Measurements from ENCODE around the gene SULT2B1.
"Not testable (repeated sequence)": the region's sequence is repeated elsewhere in the genome, so short reads cannot be mapped to it uniquely, and the experiment has no call there.

The SULT2B1 gene

GRCh38 chr19:48554385-48555091, 2.6 kb downstream of the SULT2B1 start:
- FAIRE-seq: no peak
- DNase-seq (ENCODE audit: extremely low spot score, insufficient read length, low read depth): no peak

- DNase-seq (ENCODE audit: extremely low spot score, insufficient read length, low read depth) (no peak), FAIRE-seq (no peak)
Measured at GRCh38 chr19:48556163-48556562, 4.2 kb downstream of the SULT2B1 start.

GRCh38 chr19:48556825-48557224, 4.9 kb downstream of the SULT2B1 start:
- FAIRE-seq: no peak
- no peak for DNase-seq (ENCODE audit: extremely low spot score, insufficient read length, low read depth)

- FAIRE-seq: no peak
- DNase-seq (ENCODE audit: extremely low spot score, insufficient read length, low read depth): no peak
Measured at GRCh38 chr19:48558018-48558684, 6.2 kb downstream of the SULT2B1 start.

- no peak for FAIRE-seq
- no peak for DNase-seq (ENCODE audit: extremely low spot score, insufficient read length, low read depth)
Measured at GRCh38 chr19:48560095-48560530, 8.1 kb downstream of the SULT2B1 start.

- FAIRE-seq: no peak
- no peak for DNase-seq (ENCODE audit: extremely low spot score, insufficient read length, low read depth)
Measured at GRCh38 chr19:48561412-48561811, 9.4 kb downstream of the SULT2B1 start.

GRCh38 chr19:48565090-48565489, 13.1 kb downstream of the SULT2B1 start:
- FAIRE-seq (no peak), DNase-seq (ENCODE audit: extremely low spot score, insufficient read length, low read depth) (no peak)

- FAIRE-seq (no peak), DNase-seq (ENCODE audit: extremely low spot score, insufficient read length, low read depth) (no peak)
Measured at GRCh38 chr19:48568345-48568886, 16.4 kb downstream of the SULT2B1 start.

- DNase-seq (ENCODE audit: extremely low spot score, insufficient read length, low read depth) (no peak), FAIRE-seq (no peak)
Measured at GRCh38 chr19:48569814-48570213, 17.8 kb downstream of the SULT2B1 start.

- FAIRE-seq (no peak), DNase-seq (ENCODE audit: extremely low spot score, insufficient read length, low read depth) (no peak)
Measured at GRCh38 chr19:48571378-48572162, 19.6 kb downstream of the SULT2B1 start.

GRCh38 chr19:48573163-48573505, 21.2 kb downstream of the SULT2B1 start:
- no peak for FAIRE-seq
- no peak for DNase-seq (ENCODE audit: extremely low spot score, insufficient read length, low read depth)

- DNase-seq (ENCODE audit: extremely low spot score, insufficient read length, low read depth) (no peak), FAIRE-seq (no peak)
Measured at GRCh38 chr19:48575931-48576622, 24.1 kb downstream of the SULT2B1 start.

- FAIRE-seq; DNase-seq (ENCODE audit: extremely low spot score, insufficient read length, low read depth): not testable (repeated sequence)
Measured at GRCh38 chr19:48577908-48578307, 25.9 kb downstream of the SULT2B1 start.

- DNase-seq (ENCODE audit: extremely low spot score, insufficient read length, low read depth) (no peak), FAIRE-seq (no peak)
Measured at GRCh38 chr19:48578891-48579290, 26.9 kb downstream of the SULT2B1 start.

GRCh38 chr19:48582168-48582567, 30.2 kb downstream of the SULT2B1 start:
- no peak for DNase-seq (ENCODE audit: extremely low spot score, insufficient read length, low read depth)
- FAIRE-seq: no peak

GRCh38 chr19:48587387-48587786, 35.4 kb downstream of the SULT2B1 start:
- FAIRE-seq: no peak

GRCh38 chr19:48588670-48589401, 36.9 kb downstream of the SULT2B1 start:
- DNase-seq (ENCODE audit: extremely low spot score, insufficient read length, low read depth) (peak; percentile 82), FAIRE-seq (peak; percentile 84)

More at GRCh38 chr19:48587387-48587786, 35.4 kb downstream of the SULT2B1 start:
- no peak for DNase-seq (ENCODE audit: extremely low spot score, insufficient read length, low read depth)

- no peak for DNase-seq (ENCODE audit: extremely low spot score, insufficient read length, low read depth)
- no peak for FAIRE-seq
Measured at GRCh38 chr19:48591021-48591420, 39.0 kb downstream of the SULT2B1 start.

GRCh38 chr19:48595171-48595570, 43.2 kb downstream of the SULT2B1 start:
- DNase-seq (ENCODE audit: extremely low spot score, insufficient read length, low read depth) (no peak), FAIRE-seq (no peak)
